Vagina (tissue), 2 donors: ENCODE data around the gene NELL1. TPM values are rescaled to one million over a fixed set of nuclear protein-coding genes. Genes with fewer than 3 reads are reported as not detected.

Source experiments
- DNase-seq, 2 donors: peaks; one replicate each; pipeline ENCODE4 v3.0.0-alpha.2; 2017; ENCODE audit errors: extremely low spot score in 2 of 2
- H3K27ac ChIP-seq: fragments of 200-600 bp; sonication (generic); one replicate; pipeline ENCODE4 v1.5.1; 2019
- H3K27me3 ChIP-seq: fragments of 200-600 bp; sonication (generic); one replicate; pipeline ENCODE4 v1.5.1; 2019
- H3K36me3 ChIP-seq, 2 donors: fragments of 200-600 bp; sonication (generic); one replicate each; pipeline ENCODE4 v1.5.1; 2017 to 2019
- H3K4me1 ChIP-seq: fragments of 200-600 bp; sonication (generic); one replicate; pipeline ENCODE4 v1.5.1; 2019
- H3K4me3 ChIP-seq, 2 donors: fragments of 200-600 bp; sonication (generic); 1 replicate in 1 of 2; 2 replicates in 1 of 2; pipeline ENCODE4 v1.5.1; 2016 to 2019
- H3K9me3 ChIP-seq: fragments of 200-600 bp; sonication (generic); one replicate; pipeline ENCODE4 v1.5.1; 2019
- CTCF ChIP-seq, 3 experiments: fragments of 450-650 bp in 2 of 3; fragments of 200-600 bp in 1 of 3; sonication (generic) in 1 of 3; IDR thresholded peaks; one replicate each; pipeline ENCODE4 v1.5.1; 2017 to 2019; ENCODE audit warnings: antibody characterized with exemption in 3 of 3, mild to moderate bottlenecking in 2 of 3, moderate library complexity in 2 of 3
- POLR2A ChIP-seq, 2 donors: fragments of 450-650 bp; IDR thresholded peaks; one replicate each; pipeline ENCODE4 v1.6.1; 2017; ENCODE audit warnings: antibody characterized with exemption in 2 of 2, mild to moderate bottlenecking in 2 of 2, moderate library complexity in 2 of 2
- POLR2AphosphoS5 ChIP-seq, 2 donors: sonication (generic); formaldehyde crosslinking; IDR thresholded peaks; one replicate each; pipeline ENCODE4 v1.9.0; 2017; ENCODE audit warnings: antibody characterized with exemption in 2 of 2, mild to moderate bottlenecking in 2 of 2, low read depth in 1 of 2; ENCODE audit not compliant: insufficient read depth in 1 of 2
- intact Hi-C: fragments of 100-400 bp; cut with DNase I; formaldehyde crosslinking; loops from one replicate; pipeline ENCODE4 v1.15.1; 2023
- total RNA-seq: library from RNA; depleted of rRNA; stranded (reverse); fragments of >200 nt; gene quantifications from one replicate; pipeline ENCODE4 v1.2.3, GENCODE V29; 2016

NELL1 gene
- total RNA-seq, 1 donor from 2014 or later = 0.49 TPM

DNA sequence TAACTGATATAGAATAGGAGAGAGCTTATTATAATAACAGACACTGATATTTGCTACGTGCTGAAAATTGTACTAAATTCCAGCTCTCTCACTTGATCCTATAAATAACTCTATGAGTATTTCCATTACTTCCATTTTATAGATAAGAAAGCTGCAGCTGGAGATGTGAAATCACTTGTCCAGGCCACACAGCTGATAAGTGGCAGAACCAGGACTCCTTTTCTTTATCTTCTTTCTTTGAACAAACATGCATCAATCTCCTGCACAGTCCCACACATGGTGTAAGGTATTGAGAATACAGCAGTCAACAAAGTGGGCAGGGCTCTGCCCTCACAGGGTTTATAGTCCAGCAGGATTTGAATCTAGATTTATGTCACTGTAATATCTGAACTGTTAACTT, 652.1 kb downstream of the NELL1 start:
- no peak for DNase-seq
- Histone ChIP-seq H3K4me1 (no peaks in the 10 kb centered on the region), H3K4me3 (no peak overlapping the region), H3K27ac (no peak overlapping the region), H3K27me3 (no peaks in the 10 kb centered on the region), H3K9me3 (no peaks in the 10 kb centered on the region), H3K36me3 (no peaks in the 10 kb centered on the region)
- TF ChIP-seq POLR2A (IDR thresholded peaks at IDR 0.05) (no peak), CTCF (IDR thresholded peaks at IDR 0.05) (no peak), POLR2AphosphoS5 (IDR thresholded peaks at IDR 0.05; ENCODE audit: insufficient read depth in 1 of 2, low read depth in 1 of 2) (no peak)
- intact Hi-C loops = no loop called here

DNA sequence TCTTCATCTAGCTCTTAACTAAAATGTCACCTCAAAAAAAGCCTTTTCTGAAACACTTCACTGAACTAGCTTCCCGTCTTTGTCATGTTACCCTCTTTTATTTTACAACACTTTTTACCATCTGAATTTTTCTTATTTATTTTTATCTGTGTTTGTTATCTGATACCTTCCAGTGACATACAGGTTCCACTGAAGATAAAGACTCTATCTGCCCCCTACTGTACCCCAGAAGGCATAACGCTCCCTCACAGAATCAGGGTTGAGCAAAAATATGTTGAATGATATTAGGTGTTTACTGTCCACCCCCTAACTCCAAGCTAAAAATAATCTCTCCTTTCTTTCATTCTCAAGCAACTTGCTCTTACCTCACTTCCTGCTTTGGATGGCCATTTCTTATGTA, 654.2 kb downstream of the NELL1 start:
- intact Hi-C loops = no loop called here
- H3K4me3 ChIP-seq = no peak overlapping the region
- no peaks in the 10 kb centered on the region for H3K36me3 ChIP-seq
- no peak for DNase-seq
- TF ChIP-seq POLR2AphosphoS5 (IDR thresholded peaks at IDR 0.05; ENCODE audit: insufficient read depth in 1 of 2, low read depth in 1 of 2) = no peak
- no peak for TF ChIP-seq POLR2A (IDR thresholded peaks at IDR 0.05)
- TF ChIP-seq CTCF (IDR thresholded peaks at IDR 0.05) = no peak
- H3K4me1 ChIP-seq = no peaks in the 10 kb centered on the region
- no peak overlapping the region for H3K27ac ChIP-seq
- H3K27me3 ChIP-seq = no peaks in the 10 kb centered on the region
- no peaks in the 10 kb centered on the region for H3K9me3 ChIP-seq

DNA sequence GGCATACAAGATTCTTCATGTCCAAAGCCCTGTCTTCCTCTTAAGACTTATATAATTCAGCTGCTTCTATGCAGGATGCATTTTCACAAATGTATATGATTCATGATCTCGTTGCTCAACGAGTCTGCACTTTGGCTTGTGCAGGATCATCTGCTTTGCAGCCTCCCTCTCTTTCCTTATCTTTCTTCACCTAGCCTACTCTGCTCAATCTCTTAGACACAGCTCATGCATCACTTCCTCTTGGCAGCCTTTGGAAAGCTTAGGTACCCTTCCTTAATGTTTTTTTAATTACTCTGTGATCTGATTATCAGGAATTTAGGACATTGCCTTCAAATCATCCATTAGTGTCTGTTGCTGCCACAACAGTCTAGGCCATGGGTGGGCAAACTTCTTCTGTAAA, 673.8 kb downstream of the NELL1 start:
- TF ChIP-seq CTCF (IDR thresholded peaks at IDR 0.05) = no peak
- no peak for TF ChIP-seq POLR2AphosphoS5 (IDR thresholded peaks at IDR 0.05; ENCODE audit: insufficient read depth in 1 of 2, low read depth in 1 of 2)
- no peak for TF ChIP-seq POLR2A (IDR thresholded peaks at IDR 0.05)
- Histone ChIP-seq H3K36me3 (no peaks in the 10 kb centered on the region), H3K4me1 (no peaks in the 10 kb centered on the region), H3K27ac (no peak overlapping the region), H3K27me3 (no peaks in the 10 kb centered on the region), H3K9me3 (no peaks in the 10 kb centered on the region), H3K4me3 (no peak overlapping the region)
- no peak for DNase-seq
- intact Hi-C loops = no loop called here

- H3K4me1 ChIP-seq = no peaks in the 10 kb centered on the region
- no peaks in the 10 kb centered on the region for H3K27me3 ChIP-seq
- DNase-seq = no peak
- H3K9me3 ChIP-seq = no peaks in the 10 kb centered on the region
- TF ChIP-seq POLR2A (IDR thresholded peaks at IDR 0.05) (no peak), POLR2AphosphoS5 (IDR thresholded peaks at IDR 0.05; ENCODE audit: insufficient read depth in 1 of 2, low read depth in 1 of 2) (no peak), CTCF (IDR thresholded peaks at IDR 0.05) (no peak)
- H3K4me3 ChIP-seq = no peak overlapping the region
- H3K36me3 ChIP-seq = no peaks in the 10 kb centered on the region
- no peak overlapping the region for H3K27ac ChIP-seq
- intact Hi-C loops = no loop called here
These were observed 677.0 kb downstream of the NELL1 start for GRCh38 chr11:21346361-21346760.

DNA sequence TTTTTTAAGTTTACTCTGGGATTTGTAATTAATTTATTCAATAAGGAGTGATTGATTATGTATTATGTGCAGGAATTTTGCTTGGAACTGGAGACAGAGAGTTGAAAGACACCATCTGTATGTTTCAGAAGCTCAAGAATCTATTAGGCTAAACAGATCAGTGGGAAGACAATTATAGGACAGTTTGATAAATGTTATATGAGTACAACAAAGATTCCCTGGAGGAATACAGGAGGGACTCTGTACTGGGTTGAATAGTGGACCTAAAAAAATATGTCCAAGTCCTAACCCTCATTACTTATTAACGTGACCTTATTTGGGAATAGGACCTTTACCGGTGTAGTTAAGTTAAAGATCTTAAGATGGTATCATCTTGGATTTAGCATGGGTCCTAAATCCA, 681.2 kb downstream of the NELL1 start:
- TF ChIP-seq POLR2A (IDR thresholded peaks at IDR 0.05) (no peak), CTCF (IDR thresholded peaks at IDR 0.05) (no peak), POLR2AphosphoS5 (IDR thresholded peaks at IDR 0.05; ENCODE audit: insufficient read depth in 1 of 2, low read depth in 1 of 2) (no peak)
- H3K36me3 ChIP-seq = no peaks in the 10 kb centered on the region

More for the DNA sequence above, 681.2 kb downstream of the NELL1 start:
- no peak overlapping the region for H3K27ac ChIP-seq
- H3K9me3 ChIP-seq = no peaks in the 10 kb centered on the region
- H3K27me3 ChIP-seq = no peaks in the 10 kb centered on the region
- DNase-seq = no peak
- H3K4me3 ChIP-seq = no peak overlapping the region
- no peaks in the 10 kb centered on the region for H3K4me1 ChIP-seq
- intact Hi-C loops = no loop called here
